NOMO-1 (cell line): ENCODE results near the gene ZNF835.
"Not testable (repeated sequence)": the region's sequence is repeated elsewhere in the genome, so short reads cannot be mapped to it uniquely, and the experiment has no call there.

Source experiments
- DNase-seq, 2 experiments: peaks; one replicate each; lab custom pipeline; 2025; ENCODE audit not compliant: unreplicated experiment in 2 of 2; lab: John Stamatoyannopoulos, UW

Gene ZNF835

GRCh38 chr19:56671613-56671994, at the start of gene ZNF835:
TSS of gene ZNF835 (minus strand) at chr19:56671757. CDS start at chr19:56665198, 6,559 bp downstream.
- DNase-seq, result no peak

- no peak for DNase-seq
Observed at GRCh38 chr19:56720281-56720680, 48.7 kb upstream of the ZNF835 start.

DNA sequence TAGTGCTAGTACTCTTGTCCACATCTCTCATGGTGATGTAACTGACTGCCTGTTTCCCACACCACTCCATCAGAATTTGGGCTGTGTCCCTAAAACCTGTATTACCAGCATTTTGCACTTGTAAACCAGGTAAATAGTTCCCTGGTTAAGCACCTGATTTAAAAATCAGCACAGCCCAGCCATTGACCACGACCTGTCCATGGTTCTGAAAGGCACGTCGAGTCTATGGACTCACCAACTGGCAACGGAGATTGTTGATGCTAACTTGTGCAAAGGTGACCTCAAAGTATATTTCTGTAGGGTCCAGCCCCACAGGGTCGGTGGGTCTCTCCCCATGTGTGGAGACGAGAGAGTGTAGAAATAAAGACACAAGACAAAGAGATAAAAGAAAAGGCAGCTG, 46.7 kb upstream of the ZNF835 start:
- DNase-seq, result no peak

GRCh38 chr19:56712611-56713276, 41.2 kb upstream of the ZNF835 start:
- DNase-seq, result no peak

GRCh38 chr19:56710437-56710836, 38.9 kb upstream of the ZNF835 start:
- DNase-seq, result no peak

GRCh38 chr19:56707821-56708220, 36.3 kb upstream of the ZNF835 start:
- no peak for DNase-seq

DNA sequence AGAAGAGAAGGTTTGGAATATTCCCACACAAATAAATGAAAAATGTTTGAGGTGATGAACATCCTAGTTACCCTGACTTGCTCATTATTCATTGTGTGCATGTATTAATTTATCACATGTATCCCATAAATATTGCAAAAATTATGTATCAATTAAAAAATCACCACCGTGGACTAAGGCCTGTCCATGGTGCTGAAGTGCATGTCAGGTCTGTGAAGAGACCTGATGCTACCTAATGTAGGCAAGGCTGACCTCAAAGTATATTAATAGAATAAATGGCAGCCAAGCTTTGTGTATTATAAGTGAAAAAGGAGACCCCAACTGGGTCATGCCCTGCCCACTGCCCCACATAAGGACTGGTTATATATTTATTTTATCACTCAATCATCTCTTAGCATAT, 34.4 kb upstream of the ZNF835 start:
- no peak for DNase-seq

GRCh38 chr19:56701895-56702294, 30.3 kb upstream of the ZNF835 start:
- DNase-seq, result no peak

- DNase-seq, result no peak
Observed at GRCh38 chr19:56699552-56699951, 28.0 kb upstream of the ZNF835 start.

DNA sequence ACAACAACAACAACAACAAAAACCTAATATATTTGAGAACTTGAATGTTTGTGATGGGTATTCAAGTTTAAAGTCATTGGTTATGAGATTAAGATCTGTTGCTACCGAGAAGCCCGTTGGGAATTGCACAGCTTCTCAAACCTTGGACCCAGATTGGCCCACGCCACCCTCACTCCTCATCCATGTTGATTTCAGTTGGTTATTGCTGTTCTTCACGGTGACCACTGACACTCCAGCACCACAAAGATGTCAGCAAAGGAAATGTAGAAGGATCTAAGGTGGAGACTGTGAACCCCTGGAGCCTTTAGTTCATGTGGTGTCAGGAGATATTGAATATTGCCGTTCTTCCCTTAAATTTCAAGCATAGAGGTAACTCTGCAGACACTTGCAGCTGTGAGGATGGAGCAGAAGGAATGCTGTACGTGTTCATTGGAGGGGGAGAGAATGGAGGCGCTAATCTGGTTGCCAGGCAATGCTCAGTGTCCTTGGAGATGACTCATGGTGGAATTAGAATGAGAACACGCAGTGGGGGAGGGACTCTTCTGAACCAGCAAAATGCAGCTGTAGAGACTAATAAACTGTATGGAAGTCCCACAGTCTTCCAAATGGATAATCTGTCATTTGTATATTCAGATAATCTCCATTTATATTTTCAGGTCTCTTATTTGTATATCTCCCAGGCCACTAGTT, 20.8 kb upstream of the ZNF835 start:
- DNase-seq, result no peak

DNA sequence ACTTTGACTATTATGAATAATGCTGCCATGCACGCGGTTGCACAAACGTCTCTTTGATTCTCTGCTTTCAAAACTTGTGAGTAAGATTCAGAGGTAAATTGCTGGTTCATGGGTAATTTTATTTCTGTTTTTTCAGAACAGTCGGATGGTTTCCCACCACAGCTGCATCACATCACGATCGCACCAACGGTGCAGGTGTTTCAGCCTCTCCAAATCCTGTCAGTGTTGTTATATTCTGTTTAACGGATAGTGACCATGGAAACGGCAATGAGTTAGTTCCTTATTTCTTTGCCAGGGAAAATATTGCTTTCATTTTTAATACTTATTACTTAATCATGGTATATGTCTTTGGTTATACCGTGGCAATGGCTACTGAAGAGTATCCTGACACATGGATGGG, 19.1 kb upstream of the ZNF835 start:
- no peak for DNase-seq

- no peak for DNase-seq
Observed at GRCh38 chr19:56689198-56689597, 17.6 kb upstream of the ZNF835 start.

GRCh38 chr19:56687031-56687430, 15.5 kb upstream of the ZNF835 start:
- DNase-seq, result no peak

- no peak for DNase-seq
Observed at GRCh38 chr19:56683116-56683515, 11.6 kb upstream of the ZNF835 start.

DNA sequence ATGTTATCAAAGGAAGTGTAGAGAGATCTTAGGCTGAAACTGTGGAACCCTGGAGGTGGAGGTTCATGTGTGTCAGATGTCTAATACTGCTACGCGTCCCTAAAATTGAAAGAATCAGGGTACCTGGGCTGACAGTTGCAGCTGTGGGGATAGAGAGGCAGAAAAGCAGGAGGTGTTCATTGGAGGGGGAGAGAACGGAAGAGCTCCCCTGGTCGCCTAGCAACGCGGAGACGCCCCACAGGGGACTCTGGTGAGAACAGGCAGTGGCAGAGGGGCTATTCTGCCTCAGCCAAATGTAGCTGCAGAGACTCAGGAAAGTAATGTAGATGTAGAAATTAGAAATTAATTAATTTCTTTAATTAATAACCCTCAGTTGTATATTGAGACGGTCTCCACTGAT, 10.1 kb upstream of the ZNF835 start:
- DNase-seq, result no peak

GRCh38 chr19:56678205-56678604, 6.6 kb upstream of the ZNF835 start:
- no peak for DNase-seq

- DNase-seq, result not testable (repeated sequence)
Observed at GRCh38 chr19:56672610-56673009, 1.1 kb upstream of the ZNF835 start.

DNA sequence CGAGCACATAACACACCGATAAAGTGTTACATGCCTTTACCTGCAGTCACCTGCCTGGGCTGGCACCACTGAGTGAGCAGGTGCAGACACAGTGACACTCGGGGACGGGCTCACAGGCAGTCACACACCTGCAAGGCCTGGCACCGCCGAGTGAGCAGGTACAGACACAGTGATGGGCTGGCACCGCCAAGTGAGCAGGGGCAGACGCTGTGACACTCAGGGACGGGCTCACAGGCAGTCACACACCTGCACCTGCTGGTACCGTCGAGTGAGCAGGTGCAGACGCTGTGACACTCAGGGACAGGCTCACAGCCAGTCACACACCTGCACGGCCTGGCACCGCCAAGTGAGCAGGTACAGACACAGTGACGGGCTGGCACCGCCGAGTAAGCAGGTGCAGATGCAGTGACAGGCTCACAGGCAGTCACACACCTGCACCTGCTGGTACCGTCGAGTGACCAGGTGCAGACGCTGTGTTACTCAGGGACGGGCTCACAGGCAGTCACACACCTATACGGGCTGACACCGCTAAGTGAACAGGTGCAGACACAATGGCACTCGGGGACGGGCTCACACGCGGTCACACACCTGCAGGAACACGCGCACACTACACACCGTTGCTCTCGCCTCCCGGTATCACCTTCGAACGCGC, 470 bp downstream of the ZNF835 start:
- no peak for DNase-seq

- no peak for DNase-seq
Observed at GRCh38 chr19:56670401-56670960, 1.1 kb downstream of the ZNF835 start.

DNA sequence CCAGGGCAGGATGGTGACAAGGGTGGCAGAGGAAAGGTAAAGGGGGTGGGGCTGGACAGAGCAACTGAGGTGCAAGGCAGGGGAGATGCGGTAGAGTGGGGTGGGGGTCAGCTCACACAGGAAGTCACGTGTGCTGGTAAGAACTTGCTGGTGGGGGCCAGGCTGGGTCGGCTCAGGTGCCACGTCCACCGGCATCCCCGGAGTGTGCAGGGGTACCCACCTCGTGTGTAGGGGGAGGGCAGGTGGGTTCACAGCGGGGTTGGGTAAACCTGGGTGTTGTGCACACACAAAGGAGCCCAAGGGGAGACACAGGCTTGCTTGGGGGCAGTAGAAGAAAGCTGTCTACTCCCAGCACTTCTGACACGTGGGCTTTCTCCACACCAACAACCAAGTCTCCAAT, 2.9 kb downstream of the ZNF835 start:
- DNase-seq, result no peak

DNA sequence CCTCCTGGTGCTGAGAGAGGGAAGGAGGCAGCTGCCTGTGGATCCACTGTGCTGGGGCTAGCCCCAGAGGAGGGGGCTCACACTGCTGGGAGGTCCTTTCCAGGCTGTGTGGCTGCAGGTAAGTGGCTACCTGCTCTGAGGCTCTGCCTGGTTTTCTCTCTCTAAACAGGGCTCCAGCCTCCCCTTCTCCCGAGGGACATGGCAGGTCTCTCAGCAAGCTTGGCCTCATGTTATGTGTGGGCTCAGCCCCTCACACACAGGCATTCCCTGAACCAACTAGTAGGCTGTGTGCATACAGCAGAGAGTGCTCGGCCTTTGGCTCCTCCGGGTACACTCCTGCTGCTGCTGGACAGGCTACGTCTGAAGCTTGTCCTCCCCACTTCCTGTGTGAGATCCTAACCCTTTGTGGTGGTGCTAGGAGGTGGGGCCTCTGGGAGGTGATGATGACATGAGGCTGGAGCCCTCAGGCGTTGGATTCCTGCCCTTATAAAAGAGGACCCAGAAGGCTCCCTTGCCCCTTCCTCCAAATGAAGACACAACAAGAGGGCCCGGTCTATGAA, 4.2 kb downstream of the ZNF835 start:
- no peak for DNase-seq
